ENCODE data around the gene TXNDC2. TPM values are rescaled to one million over a fixed set of nuclear protein-coding genes. Genes with fewer than 3 reads are reported as not detected.

Gene TXNDC2
- total and polyA plus RNA-seq, 2 experiments from 2014 or later = not detected

GRCh38 chr18:9884090-9884489 is 1.7 kb upstream of the TXNDC2 start:
- Histone ChIP-seq H3K36me3 (ENCODE audit: low read depth) (no peaks in the 10 kb centered on the region), H3K79me2 (ENCODE audit: insufficient read depth) (no peaks in the 10 kb centered on the region), H3K9me3 (ENCODE audit: low read depth) (no peaks in the 10 kb centered on the region), H3K9ac (no peak overlapping the region), H3K4me1 (ENCODE audit: insufficient read depth) (no peaks in the 10 kb centered on the region), H4K20me1 (ENCODE audit: insufficient read depth) (no peaks in the 10 kb centered on the region), H2AFZ (no peak overlapping the region), H3K27ac (no peak overlapping the region), H3K9me2 (ENCODE audit: insufficient read depth) (no peaks in the 10 kb centered on the region), H3F3A (ENCODE audit: insufficient read depth) (no peaks in the 10 kb centered on the region), H3K4me2 (ENCODE audit: unreplicated experiment) (no peak overlapping the region), H3K27me3 (replicated peaks; ENCODE audit: insufficient read depth) (no peaks in the 10 kb centered on the region), H3K4me3 (no peak overlapping the region)
- 79 to 82% methylated on average over 6 of the region's 6 CpGs for WGBS, 2 experiments (ENCODE audit: low coverage in 1 of 2, low lambda C conversion rate in 2 of 2, missing lambda C conversion rate in 2 of 2)
- in situ Hi-C loops (cut with MboI) = no loop called here
- no peak for DNase-seq
- TF ChIP-seq EZH2 (IDR thresholded peaks at IDR 0.05; ENCODE audit: insufficient read depth, poor library complexity, severe bottlenecking) (no peak), EZH2phosphoT487 (IDR thresholded peaks at IDR 0.05; ENCODE audit: insufficient read depth, low read depth) (no peak)

- in situ Hi-C loops (cut with MboI) = no loop called here
Measured at GRCh38 chr18:9884532-9885140, 1.1 kb upstream of the TXNDC2 start.

GRCh38 chr18:9886005-9886348 is 204 bp downstream of the TXNDC2 start:
- Histone ChIP-seq H3K79me2 (ENCODE audit: insufficient read depth) (no peaks in the 10 kb centered on the region), H3K9ac (no peak overlapping the region), H3K9me3 (ENCODE audit: low read depth) (no peaks in the 10 kb centered on the region), H3K36me3 (ENCODE audit: low read depth) (no peaks in the 10 kb centered on the region), H3K27ac (no peak overlapping the region), H2AFZ (no peak overlapping the region), H3K9me2 (ENCODE audit: insufficient read depth) (no peaks in the 10 kb centered on the region), H4K20me1 (ENCODE audit: insufficient read depth) (no peaks in the 10 kb centered on the region), H3K4me3 (no peak overlapping the region), H3K27me3 (replicated peaks; ENCODE audit: insufficient read depth) (no peaks in the 10 kb centered on the region), H3K4me1 (ENCODE audit: insufficient read depth) (no peaks in the 10 kb centered on the region), H3K4me2 (ENCODE audit: unreplicated experiment) (no peak overlapping the region), H3F3A (ENCODE audit: insufficient read depth) (no peaks in the 10 kb centered on the region)
- TF ChIP-seq EZH2phosphoT487 (IDR thresholded peaks at IDR 0.05; ENCODE audit: insufficient read depth, low read depth) (no peak), EZH2 (IDR thresholded peaks at IDR 0.05; ENCODE audit: insufficient read depth, poor library complexity, severe bottlenecking) (no peak)
- WGBS, 2 experiments (ENCODE audit: low coverage in 1 of 2, low lambda C conversion rate in 2 of 2, missing lambda C conversion rate in 2 of 2) = 85 to 87% methylated on average over 3 of the region's 3 CpGs
- no peak for DNase-seq
- in situ Hi-C loops (cut with MboI) = no loop called here

More at GRCh38 chr18:9884532-9885140, 1.1 kb upstream of the TXNDC2 start:
- no peak for TF ChIP-seq EZH2phosphoT487 (IDR thresholded peaks at IDR 0.05; ENCODE audit: insufficient read depth, low read depth)
- no peak for TF ChIP-seq EZH2 (IDR thresholded peaks at IDR 0.05; ENCODE audit: insufficient read depth, poor library complexity, severe bottlenecking)
- no peak overlapping the region for H3K9ac ChIP-seq
- no peaks in the 10 kb centered on the region for H3K9me2 ChIP-seq (ENCODE audit: insufficient read depth)
- H3K4me2 ChIP-seq (ENCODE audit: unreplicated experiment) = no peak overlapping the region
- DNase-seq = no peak
- H3K36me3 ChIP-seq (ENCODE audit: low read depth) = no peaks in the 10 kb centered on the region
- no peaks in the 10 kb centered on the region for H3K9me3 ChIP-seq (ENCODE audit: low read depth)
- H3K79me2 ChIP-seq (ENCODE audit: insufficient read depth) = no peaks in the 10 kb centered on the region
- 90% methylated on average over 12 of the region's 12 CpGs for whole genome bisulfite sequencing, 2 experiments (ENCODE audit: low coverage in 1 of 2, low lambda C conversion rate in 2 of 2, missing lambda C conversion rate in 2 of 2)
- H2AFZ ChIP-seq = no peak overlapping the region
- H3K4me3 ChIP-seq = no peak overlapping the region
- H3K27me3 ChIP-seq (replicated peaks; ENCODE audit: insufficient read depth) = no peaks in the 10 kb centered on the region
- H3K4me1 ChIP-seq (ENCODE audit: insufficient read depth) = no peaks in the 10 kb centered on the region
- no peaks in the 10 kb centered on the region for H3F3A ChIP-seq (ENCODE audit: insufficient read depth)
- no peaks in the 10 kb centered on the region for H4K20me1 ChIP-seq (ENCODE audit: insufficient read depth)
- H3K27ac ChIP-seq = no peak overlapping the region

GRCh38 chr18:9887992-9888391 is 2.2 kb downstream of the TXNDC2 start:
- no peaks in the 10 kb centered on the region for H3K27me3 ChIP-seq (replicated peaks; ENCODE audit: insufficient read depth)
- no peak overlapping the region for H3K4me3 ChIP-seq
- H3K4me2 ChIP-seq (ENCODE audit: unreplicated experiment) = no peak overlapping the region
- H3K79me2 ChIP-seq (ENCODE audit: insufficient read depth) = no peaks in the 10 kb centered on the region
- in situ Hi-C loops (cut with MboI) = no loop called here
- H3K27ac ChIP-seq = no peak overlapping the region
- H3F3A ChIP-seq (ENCODE audit: insufficient read depth) = no peaks in the 10 kb centered on the region
- no peak for DNase-seq
- TF ChIP-seq EZH2 (IDR thresholded peaks at IDR 0.05; ENCODE audit: insufficient read depth, poor library complexity, severe bottlenecking) = no peak
- no peak for TF ChIP-seq EZH2phosphoT487 (IDR thresholded peaks at IDR 0.05; ENCODE audit: insufficient read depth, low read depth)
- no peaks in the 10 kb centered on the region for H3K9me2 ChIP-seq (ENCODE audit: insufficient read depth)
- no peaks in the 10 kb centered on the region for H3K36me3 ChIP-seq (ENCODE audit: low read depth)
- H3K4me1 ChIP-seq (ENCODE audit: insufficient read depth) = no peaks in the 10 kb centered on the region
- H3K9ac ChIP-seq = no peak overlapping the region
- H2AFZ ChIP-seq = no peak overlapping the region
- no peaks in the 10 kb centered on the region for H3K9me3 ChIP-seq (ENCODE audit: low read depth)
- WGBS, 2 experiments (ENCODE audit: low coverage in 1 of 2, low lambda C conversion rate in 2 of 2, missing lambda C conversion rate in 2 of 2) = 92 to 96% methylated on average over 5 of the region's 5 CpGs
- H4K20me1 ChIP-seq (ENCODE audit: insufficient read depth) = no peaks in the 10 kb centered on the region

- H3K27me3 ChIP-seq (replicated peaks; ENCODE audit: insufficient read depth) = no peaks in the 10 kb centered on the region
- H3K79me2 ChIP-seq (ENCODE audit: insufficient read depth) = no peaks in the 10 kb centered on the region
- no peak for TF ChIP-seq EZH2 (IDR thresholded peaks at IDR 0.05; ENCODE audit: insufficient read depth, poor library complexity, severe bottlenecking)
- TF ChIP-seq EZH2phosphoT487 (IDR thresholded peaks at IDR 0.05; ENCODE audit: insufficient read depth, low read depth) = no peak
- H3K9me3 ChIP-seq (ENCODE audit: low read depth) = no peaks in the 10 kb centered on the region
- no peak overlapping the region for H2AFZ ChIP-seq
- H3K4me3 ChIP-seq = no peak overlapping the region
- DNase-seq = no peak
- H3K9ac ChIP-seq = no peak overlapping the region
- in situ Hi-C loops (cut with MboI) = no loop called here
- H4K20me1 ChIP-seq (ENCODE audit: insufficient read depth) = no peaks in the 10 kb centered on the region
- WGBS, 2 experiments (ENCODE audit: low coverage in 1 of 2, low lambda C conversion rate in 2 of 2, missing lambda C conversion rate in 2 of 2) = 21 to 26% methylated on average over 5 of the region's 5 CpGs
- no peak overlapping the region for H3K4me2 ChIP-seq (ENCODE audit: unreplicated experiment)
- no peaks in the 10 kb centered on the region for H3F3A ChIP-seq (ENCODE audit: insufficient read depth)
- H3K4me1 ChIP-seq (ENCODE audit: insufficient read depth) = no peaks in the 10 kb centered on the region
- no peak overlapping the region for H3K27ac ChIP-seq
- no peaks in the 10 kb centered on the region for H3K36me3 ChIP-seq (ENCODE audit: low read depth)
- no peaks in the 10 kb centered on the region for H3K9me2 ChIP-seq (ENCODE audit: insufficient read depth)
Measured at GRCh38 chr18:9890196-9890595, 4.4 kb downstream of the TXNDC2 start.
